GM10248 (cell line): ENCODE results near the gene NRG2.

Source experiments
- CTCF ChIA-PET: fragments of 300-600 bp; sonication (Branson Sonifier 250); formaldehyde crosslinking; extraction: SDS; loops from one replicate; lab custom pipeline; 2021; ENCODE audit warnings: antibody characterized with exemption; lab: Yijun Ruan, JAX
- POLR2A ChIA-PET: fragments of 350-650 bp; sonication (Branson Sonifier 250); formaldehyde crosslinking; extraction: SDS; loops from one replicate; lab custom pipeline; 2020; ENCODE audit warnings: antibody characterized with exemption; lab: Yijun Ruan, JAX
- DNase-seq: peaks from one replicate; pipeline ENCODE4 v3.0.0; 2012; ENCODE audit errors: extremely low spot score
- CTCF ChIP-seq: IDR thresholded peaks from 2 replicates; pipeline ENCODE4 v1.5.1; 2012; ENCODE audit warnings: mild to moderate bottlenecking, low read depth; ENCODE audit errors: extremely low read depth, missing control alignments, control extremely low read depth

NRG2 gene

GRCh38 chr5:139895046-139895445, 148.1 kb downstream of the NRG2 start:
- no peak for TF ChIP-seq CTCF
- POLR2A ChIA-PET, result no interaction called here
- CTCF ChIA-PET, result interaction anchor here (1.4 to 6.4 kb wide), 5 partner anchors 12 to 108 kb away, joined by 4 to 40 read pairs (median 5); no protein-coding TSS in a partner anchor
- DNase-seq, result no peak

GRCh38 chr5:139893873-139894272, 149.2 kb downstream of the NRG2 start:
- no peak for TF ChIP-seq CTCF
- CTCF ChIA-PET, result interaction anchor here (1.0 to 6.4 kb wide), 6 partner anchors 8 to 249 kb away, joined by 3 to 40 read pairs (median 6); no protein-coding TSS in a partner anchor
- DNase-seq, result no peak
- POLR2A ChIA-PET, result no interaction called here

GRCh38 chr5:139889410-139889809, 153.7 kb downstream of the NRG2 start:
- TF ChIP-seq CTCF, result no peak
- POLR2A ChIA-PET, result no interaction called here
- CTCF ChIA-PET, result interaction anchor here (0.9 to 6.4 kb wide), 5 partner anchors 10 to 114 kb away, joined by 3 to 40 read pairs (median 3); no protein-coding TSS in a partner anchor
- no peak for DNase-seq

- POLR2A ChIA-PET, result no interaction called here
- CTCF ChIA-PET, result interaction anchor here (1.0 to 2.1 kb wide), 6 partner anchors 9 to 101 kb away, joined by 3 to 5 read pairs (median 4); no protein-coding TSS in a partner anchor
- no peak for DNase-seq
- no peak for TF ChIP-seq CTCF
Measured at GRCh38 chr5:139888370-139888769, 154.7 kb downstream of the NRG2 start.

- TF ChIP-seq CTCF, result no peak
- no peak for DNase-seq
- CTCF ChIA-PET, result interaction anchor here (1.0 to 5.5 kb wide), 9 partner anchors 14 to 121 kb away, joined by 3 to 24 read pairs (median 5); no protein-coding TSS in a partner anchor
- POLR2A ChIA-PET, result no interaction called here
Measured at GRCh38 chr5:139886213-139886612, 156.9 kb downstream of the NRG2 start.

GRCh38 chr5:139885857-139886208, 157.3 kb downstream of the NRG2 start:
- DNase-seq, result no peak
- CTCF ChIA-PET, result interaction anchor here (1.0 to 5.5 kb wide), 7 partner anchors 15 to 120 kb away, joined by 3 to 24 read pairs (median 5); no protein-coding TSS in a partner anchor
- POLR2A ChIA-PET, result no interaction called here
- TF ChIP-seq CTCF, result no peak
